ENCODE data around the gene ATIC. TPM values are rescaled to one million over a fixed set of nuclear protein-coding genes. Genes with fewer than 3 reads are reported as not detected.

Gene ATIC
- total RNA-seq, 1 experiment from 2014 or later, result 297 TPM

DNA sequence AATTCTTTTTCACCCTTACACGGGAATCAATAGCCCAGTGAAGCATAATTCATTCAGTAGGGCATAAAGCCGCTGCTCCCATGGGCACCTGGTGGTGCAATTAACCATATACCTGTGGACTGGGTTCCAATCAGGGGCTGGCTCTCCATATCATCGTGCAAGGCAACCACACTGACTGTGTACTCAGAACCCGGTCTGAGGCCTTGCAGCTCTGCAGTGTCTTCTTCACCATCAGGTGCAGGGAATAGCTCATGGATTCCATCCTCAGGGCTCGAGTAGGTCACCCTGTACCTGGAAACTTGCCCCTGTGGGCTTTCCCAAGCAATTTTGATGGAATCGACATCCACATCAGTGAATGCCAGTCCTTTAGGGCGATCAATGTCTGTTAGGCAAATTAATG is 68.8 kb downstream of the ATIC start:
- intact Hi-C loops (cut with micrococcal nuclease), result no loop called here
- Mint-ChIP-seq H3K4me1 (ENCODE audit: insufficient read depth, unreplicated experiment) (no peaks in the 10 kb centered on the region), H3K36me3 (ENCODE audit: insufficient read depth, unreplicated experiment) (peaks cover 64% of the 10 kb centered on the region), H3K4me3 (ENCODE audit: unreplicated experiment) (no peak overlapping the region), H3K27me3 (ENCODE audit: insufficient read depth, unreplicated experiment) (no peaks in the 10 kb centered on the region), H3K27ac (ENCODE audit: low read depth, unreplicated experiment) (no peak overlapping the region), H3K9me3 (ENCODE audit: unreplicated experiment) (no peaks in the 10 kb centered on the region)
- ChIA-PET CTCF (no interaction called here), POLR2A (no interaction called here)
- DNase-seq (ENCODE audit: unreplicated experiment), result no peak
- TF ChIP-seq, protein P1, sequence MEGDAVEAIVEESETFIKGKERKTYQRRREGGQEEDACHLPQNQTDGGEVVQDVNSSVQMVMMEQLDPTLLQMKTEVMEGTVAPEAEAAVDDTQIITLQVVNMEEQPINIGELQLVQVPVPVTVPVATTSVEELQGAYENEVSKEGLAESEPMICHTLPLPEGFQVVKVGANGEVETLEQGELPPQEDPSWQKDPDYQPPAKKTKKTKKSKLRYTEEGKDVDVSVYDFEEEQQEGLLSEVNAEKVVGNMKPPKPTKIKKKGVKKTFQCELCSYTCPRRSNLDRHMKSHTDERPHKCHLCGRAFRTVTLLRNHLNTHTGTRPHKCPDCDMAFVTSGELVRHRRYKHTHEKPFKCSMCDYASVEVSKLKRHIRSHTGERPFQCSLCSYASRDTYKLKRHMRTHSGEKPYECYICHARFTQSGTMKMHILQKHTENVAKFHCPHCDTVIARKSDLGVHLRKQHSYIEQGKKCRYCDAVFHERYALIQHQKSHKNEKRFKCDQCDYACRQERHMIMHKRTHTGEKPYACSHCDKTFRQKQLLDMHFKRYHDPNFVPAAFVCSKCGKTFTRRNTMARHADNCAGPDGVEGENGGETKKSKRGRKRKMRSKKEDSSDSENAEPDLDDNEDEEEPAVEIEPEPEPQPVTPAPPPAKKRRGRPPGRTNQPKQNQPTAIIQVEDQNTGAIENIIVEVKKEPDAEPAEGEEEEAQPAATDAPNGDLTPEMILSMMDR (IDR thresholded peaks at IDR 0.05; ENCODE audit: unreplicated experiment), result no peak
- no TSS peak for BruUV-seq (replicated peaks)

DNA sequence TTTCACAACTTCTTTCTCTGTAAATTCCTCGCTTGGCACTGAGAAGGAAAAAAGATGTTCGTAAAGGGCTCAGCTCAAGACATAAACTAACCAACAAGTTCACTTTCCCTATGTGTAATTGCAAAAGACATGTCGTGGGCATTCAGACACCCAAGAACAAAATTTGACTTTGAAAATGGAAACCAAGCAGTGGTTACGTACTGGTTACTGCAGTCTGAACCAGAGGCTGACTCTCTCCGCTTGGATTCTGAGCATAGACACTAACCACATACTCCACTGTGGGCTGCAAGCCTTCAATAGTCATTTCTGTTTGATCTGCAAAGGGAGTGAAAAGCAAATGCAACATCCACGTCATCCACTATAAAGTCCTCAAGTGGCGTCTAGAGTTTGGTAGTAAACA is 70.2 kb downstream of the ATIC start:
- Mint-ChIP-seq H3K4me3 (ENCODE audit: unreplicated experiment) (no peak overlapping the region), H3K36me3 (ENCODE audit: insufficient read depth, unreplicated experiment) (peaks cover 75% of the 10 kb centered on the region), H3K27me3 (ENCODE audit: insufficient read depth, unreplicated experiment) (no peaks in the 10 kb centered on the region), H3K27ac (ENCODE audit: low read depth, unreplicated experiment) (no peak overlapping the region), H3K4me1 (ENCODE audit: insufficient read depth, unreplicated experiment) (no peaks in the 10 kb centered on the region), H3K9me3 (ENCODE audit: unreplicated experiment) (no peaks in the 10 kb centered on the region)
- TF ChIP-seq, protein P1 (IDR thresholded peaks at IDR 0.05; ENCODE audit: unreplicated experiment), result no peak
- CTCF ChIA-PET, result interaction anchor here (0.7 kb wide), 1 partner anchor 13 kb away, joined by 3 read pairs; no protein-coding TSS in a partner anchor
- POLR2A ChIA-PET, result no interaction called here
- DNase-seq (ENCODE audit: unreplicated experiment), result no peak
- intact Hi-C loops (cut with micrococcal nuclease), result no loop called here
- no TSS peak for BruUV-seq (replicated peaks)

DNA sequence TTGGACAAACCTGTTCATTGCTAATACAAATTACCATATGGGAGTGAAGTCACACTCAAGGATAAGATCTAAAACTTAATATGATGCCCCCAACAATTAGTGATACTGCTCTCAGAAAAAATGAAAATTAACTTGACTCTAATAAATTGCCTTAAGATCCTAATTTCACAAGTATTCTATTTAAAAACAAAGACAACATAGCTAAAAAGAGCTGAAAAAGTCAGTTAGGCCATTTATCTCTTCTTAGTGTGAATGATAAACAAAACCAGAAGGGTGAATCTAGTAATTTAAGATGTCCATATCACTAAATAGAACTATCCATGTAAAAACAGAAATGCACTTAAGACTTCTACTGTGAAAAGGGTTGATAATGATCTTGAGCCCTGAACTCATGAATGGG is 70.6 kb downstream of the ATIC start:
- intact Hi-C loops (cut with micrococcal nuclease), result no loop called here
- ChIA-PET CTCF (no interaction called here), POLR2A (no interaction called here)
- BruUV-seq (replicated peaks), result no TSS peak
- Mint-ChIP-seq H3K9me3 (ENCODE audit: unreplicated experiment) (no peaks in the 10 kb centered on the region), H3K4me1 (ENCODE audit: insufficient read depth, unreplicated experiment) (no peaks in the 10 kb centered on the region), H3K27me3 (ENCODE audit: insufficient read depth, unreplicated experiment) (no peaks in the 10 kb centered on the region), H3K27ac (ENCODE audit: low read depth, unreplicated experiment) (no peak overlapping the region), H3K4me3 (ENCODE audit: unreplicated experiment) (no peak overlapping the region), H3K36me3 (ENCODE audit: insufficient read depth, unreplicated experiment) (peaks cover 71% of the 10 kb centered on the region)
- no peak for DNase-seq (ENCODE audit: unreplicated experiment)
- TF ChIP-seq, protein P1 (IDR thresholded peaks at IDR 0.05; ENCODE audit: unreplicated experiment), result no peak

DNA sequence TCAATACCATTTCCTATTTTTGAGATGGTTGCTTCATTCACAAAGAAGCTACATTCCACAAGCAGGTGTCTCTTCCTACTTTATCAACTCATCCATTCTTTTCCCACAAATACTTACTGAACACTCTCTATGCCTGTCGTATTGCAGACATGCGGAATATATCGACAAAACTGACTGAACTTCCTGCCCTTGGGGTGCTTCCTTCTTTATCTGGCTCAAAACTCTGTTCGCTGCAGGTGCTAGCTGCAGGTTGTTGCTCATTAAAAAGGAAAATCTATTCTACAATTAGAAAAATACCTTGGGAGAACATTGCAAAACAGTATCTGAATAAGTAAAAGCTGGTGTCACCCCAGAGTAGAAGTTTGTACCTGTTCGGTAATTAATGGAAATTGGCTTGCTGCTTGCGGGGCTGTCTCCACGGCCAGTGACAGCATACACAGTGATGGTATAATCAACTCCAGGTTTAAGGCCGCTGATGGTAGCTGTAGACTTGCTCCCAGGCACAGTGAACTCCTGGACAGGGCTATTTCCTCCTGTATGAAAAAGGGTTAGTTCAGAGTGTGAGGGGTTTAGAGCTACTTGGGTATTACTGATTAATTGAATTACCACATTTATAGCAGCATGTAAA is 71.9 kb downstream of the ATIC start:
- Mint-ChIP-seq H3K4me3 (ENCODE audit: unreplicated experiment) (no peak overlapping the region), H3K9me3 (ENCODE audit: unreplicated experiment) (no peaks in the 10 kb centered on the region), H3K36me3 (ENCODE audit: insufficient read depth, unreplicated experiment) (peaks cover 72% of the 10 kb centered on the region), H3K4me1 (ENCODE audit: insufficient read depth, unreplicated experiment) (no peaks in the 10 kb centered on the region), H3K27ac (ENCODE audit: low read depth, unreplicated experiment) (no peak overlapping the region), H3K27me3 (ENCODE audit: insufficient read depth, unreplicated experiment) (no peaks in the 10 kb centered on the region)
- intact Hi-C loops (cut with micrococcal nuclease), result no loop called here
- POLR2A ChIA-PET, result no interaction called here
- TF ChIP-seq, protein P1 (IDR thresholded peaks at IDR 0.05; ENCODE audit: unreplicated experiment), result no peak
- DNase-seq (ENCODE audit: unreplicated experiment), result no peak
- BruUV-seq (replicated peaks), result no TSS peak
- CTCF ChIA-PET, result interaction anchor here (0.7 kb wide), 1 partner anchor 11 kb away, joined by 3 read pairs; no protein-coding TSS in a partner anchor
